Measurements from ENCODE around the gene ZNF236. TPM values are rescaled to one million over a fixed set of nuclear protein-coding genes. Genes with fewer than 3 reads are reported as not detected.

The ZNF236 gene
- polyA plus RNA-seq, 2 of the 4 experiments (the other 2 are of a cell fraction) = 2.6 to 7.8 TPM

DNA sequence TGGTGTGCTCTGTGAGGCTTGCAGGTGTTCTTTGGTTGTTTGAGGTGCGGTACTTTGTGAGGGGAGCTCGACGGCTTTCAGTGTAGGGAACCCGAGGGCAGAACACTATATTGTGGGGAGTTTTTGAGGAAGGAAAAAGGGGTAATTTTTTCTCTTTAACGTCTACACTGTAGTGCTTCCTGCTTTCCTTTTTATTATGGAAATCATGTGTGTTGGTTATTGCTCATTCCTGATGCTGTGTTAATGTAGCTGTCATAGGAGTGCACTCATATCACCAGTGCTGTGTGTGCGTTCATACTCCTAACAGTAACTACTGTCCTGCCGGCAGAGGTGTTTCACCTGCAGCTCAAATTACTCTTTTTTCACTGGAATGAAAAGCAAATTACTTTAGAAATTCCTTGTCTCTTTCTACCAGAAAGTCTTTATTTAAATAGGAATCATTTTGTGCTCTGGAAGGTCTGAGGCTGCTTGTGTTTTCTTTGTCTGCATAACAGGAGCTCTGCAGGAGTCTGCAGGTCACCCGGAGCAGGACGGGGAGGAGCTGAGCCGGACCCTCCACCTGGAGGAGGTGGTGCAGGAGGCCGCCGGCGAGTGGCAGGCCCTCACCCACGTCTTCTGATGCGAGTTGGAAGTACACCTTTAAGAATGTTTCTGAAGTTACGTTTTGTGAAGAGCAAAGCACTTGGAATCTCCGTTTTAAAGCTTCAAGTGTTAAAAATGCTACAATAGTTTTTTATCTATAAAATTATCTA lies 145.5 kb downstream of the ZNF236 start:
- Histone ChIP-seq H3K9me3 (no peaks in the 10 kb centered on the region), H3K4me3 (no peak overlapping the region), H3K4me1 (no peaks in the 10 kb centered on the region), H3K27ac (no peak overlapping the region), H3K4me2 (no peak overlapping the region)
- TF ChIP-seq KDM1A (IDR thresholded peaks at IDR 0.05; ENCODE audit: low read depth) (no peak), EHF (CRISPR knock-in tag; IDR thresholded peaks at IDR 0.05) (no peak), FOSB (CRISPR knock-in tag; IDR thresholded peaks at IDR 0.05) (no peak), PHF8 (IDR thresholded peaks at IDR 0.05; ENCODE audit: borderline replicate concordance, low read depth) (no peak), CEBPB (IDR thresholded peaks at IDR 0.05) (no peak), BHLHE40 (IDR thresholded peaks at IDR 0.05; ENCODE audit: low read depth, low read length) (no peak)
- TF ChIP-seq, protein P1, sequence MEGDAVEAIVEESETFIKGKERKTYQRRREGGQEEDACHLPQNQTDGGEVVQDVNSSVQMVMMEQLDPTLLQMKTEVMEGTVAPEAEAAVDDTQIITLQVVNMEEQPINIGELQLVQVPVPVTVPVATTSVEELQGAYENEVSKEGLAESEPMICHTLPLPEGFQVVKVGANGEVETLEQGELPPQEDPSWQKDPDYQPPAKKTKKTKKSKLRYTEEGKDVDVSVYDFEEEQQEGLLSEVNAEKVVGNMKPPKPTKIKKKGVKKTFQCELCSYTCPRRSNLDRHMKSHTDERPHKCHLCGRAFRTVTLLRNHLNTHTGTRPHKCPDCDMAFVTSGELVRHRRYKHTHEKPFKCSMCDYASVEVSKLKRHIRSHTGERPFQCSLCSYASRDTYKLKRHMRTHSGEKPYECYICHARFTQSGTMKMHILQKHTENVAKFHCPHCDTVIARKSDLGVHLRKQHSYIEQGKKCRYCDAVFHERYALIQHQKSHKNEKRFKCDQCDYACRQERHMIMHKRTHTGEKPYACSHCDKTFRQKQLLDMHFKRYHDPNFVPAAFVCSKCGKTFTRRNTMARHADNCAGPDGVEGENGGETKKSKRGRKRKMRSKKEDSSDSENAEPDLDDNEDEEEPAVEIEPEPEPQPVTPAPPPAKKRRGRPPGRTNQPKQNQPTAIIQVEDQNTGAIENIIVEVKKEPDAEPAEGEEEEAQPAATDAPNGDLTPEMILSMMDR (IDR thresholded peaks at IDR 0.05) = no peak
- TF ChIP-seq, protein P2, sequence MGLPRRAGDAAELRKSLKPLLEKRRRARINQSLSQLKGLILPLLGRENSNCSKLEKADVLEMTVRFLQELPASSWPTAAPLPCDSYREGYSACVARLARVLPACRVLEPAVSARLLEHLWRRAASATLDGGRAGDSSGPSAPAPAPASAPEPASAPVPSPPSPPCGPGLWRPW (IDR thresholded peaks at IDR 0.05) = no peak
- ChIA-PET POLR2A (no interaction called here), CTCF (interaction anchor here (0.9 to 2.2 kb wide), 3 partner anchors 15 to 244 kb away, joined by 4 to 7 read pairs (median 5); no protein-coding TSS in a partner anchor)
- 74% methylated on average over 17 of the region's 17 CpGs for WGBS (ENCODE audit: missing lambda C conversion rate)
- no peak for FAIRE-seq
- no peak for DNase-seq (ENCODE audit: low read depth in 1 of 2, low spot score in 1 of 2)
- no peak for ATAC-seq

DNA sequence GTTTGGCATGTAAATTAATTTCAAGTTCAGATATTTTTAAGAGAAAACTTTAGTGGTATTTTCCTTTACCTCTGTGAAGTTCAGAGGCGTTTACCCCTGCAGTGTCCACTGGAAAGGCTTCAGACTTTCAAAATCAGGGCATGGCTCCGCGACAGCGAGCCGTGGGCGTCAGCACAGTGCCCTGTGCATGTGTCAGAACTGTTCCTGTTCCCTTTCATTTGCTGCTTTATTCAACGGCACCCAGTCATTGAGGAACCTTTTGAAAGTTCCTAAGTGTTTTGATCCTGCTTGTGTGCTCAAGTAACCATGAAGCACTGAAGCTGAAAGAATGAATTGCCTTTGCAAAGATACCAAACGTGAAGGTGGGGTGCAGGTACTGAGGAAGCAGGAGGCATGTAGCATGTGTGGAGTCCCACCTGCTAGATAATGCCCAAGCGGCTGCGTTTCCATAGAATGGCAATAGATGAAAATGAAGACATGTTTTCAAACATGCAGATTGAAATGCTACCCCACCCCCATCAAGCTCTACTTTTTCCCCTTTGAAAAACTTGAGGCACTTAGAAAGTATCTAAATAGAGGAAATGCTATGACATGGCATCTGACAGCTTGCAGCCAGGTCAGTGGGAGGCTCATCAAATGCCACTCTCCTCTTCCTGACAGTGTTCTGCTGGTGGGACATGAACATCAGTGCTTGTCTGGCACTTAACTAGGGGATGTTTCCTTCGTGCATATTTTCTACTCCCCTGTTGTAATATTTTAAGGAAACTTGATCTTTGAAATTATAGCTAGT lies 148.6 kb downstream of the ZNF236 start:
- TF ChIP-seq RFX5 (IDR thresholded peaks at IDR 0.05) (no peak), RNF2 (IDR thresholded peaks at IDR 0.05; ENCODE audit: borderline replicate concordance, low read depth) (no peak), CBX2 (IDR thresholded peaks at IDR 0.05; ENCODE audit: borderline replicate concordance, low read depth) (no peak), SREBF2 (IDR thresholded peaks at IDR 0.05) (no peak), PHF8 (IDR thresholded peaks at IDR 0.05; ENCODE audit: borderline replicate concordance, low read depth) (no peak), JUNB (IDR thresholded peaks at IDR 0.05) (no peak)
- TF ChIP-seq, protein P3, sequence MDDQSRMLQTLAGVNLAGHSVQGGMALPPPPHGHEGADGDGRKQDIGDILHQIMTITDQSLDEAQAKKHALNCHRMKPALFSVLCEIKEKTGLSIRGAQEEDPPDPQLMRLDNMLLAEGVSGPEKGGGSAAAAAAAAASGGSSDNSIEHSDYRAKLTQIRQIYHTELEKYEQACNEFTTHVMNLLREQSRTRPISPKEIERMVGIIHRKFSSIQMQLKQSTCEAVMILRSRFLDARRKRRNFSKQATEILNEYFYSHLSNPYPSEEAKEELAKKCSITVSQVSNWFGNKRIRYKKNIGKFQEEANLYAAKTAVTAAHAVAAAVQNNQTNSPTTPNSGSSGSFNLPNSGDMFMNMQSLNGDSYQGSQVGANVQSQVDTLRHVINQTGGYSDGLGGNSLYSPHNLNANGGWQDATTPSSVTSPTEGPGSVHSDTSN (IDR thresholded peaks at IDR 0.05) = no peak
- TF ChIP-seq, protein P4, sequence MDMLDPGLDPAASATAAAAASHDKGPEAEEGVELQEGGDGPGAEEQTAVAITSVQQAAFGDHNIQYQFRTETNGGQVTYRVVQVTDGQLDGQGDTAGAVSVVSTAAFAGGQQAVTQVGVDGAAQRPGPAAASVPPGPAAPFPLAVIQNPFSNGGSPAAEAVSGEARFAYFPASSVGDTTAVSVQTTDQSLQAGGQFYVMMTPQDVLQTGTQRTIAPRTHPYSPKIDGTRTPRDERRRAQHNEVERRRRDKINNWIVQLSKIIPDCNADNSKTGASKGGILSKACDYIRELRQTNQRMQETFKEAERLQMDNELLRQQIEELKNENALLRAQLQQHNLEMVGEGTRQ (IDR thresholded peaks at IDR 0.05) = no peak
- FAIRE-seq (no peak), ATAC-seq (no peak), DNase-seq (ENCODE audit: low read depth in 1 of 2, low spot score in 1 of 2) (no peak)
- Histone ChIP-seq H3K27ac (no peak overlapping the region), H3K4me1 (no peaks in the 10 kb centered on the region), H3K9me3 (no peaks in the 10 kb centered on the region), H3K4me2 (no peak overlapping the region), H3K4me3 (no peak overlapping the region)
- ChIA-PET POLR2A (no interaction called here), CTCF (interaction anchor here (1.2 kb wide), 1 partner anchor 168 kb away, joined by 4 read pairs; no protein-coding TSS in a partner anchor)
- 89% methylated on average over 11 of the region's 11 CpGs for WGBS (ENCODE audit: missing lambda C conversion rate)

DNA sequence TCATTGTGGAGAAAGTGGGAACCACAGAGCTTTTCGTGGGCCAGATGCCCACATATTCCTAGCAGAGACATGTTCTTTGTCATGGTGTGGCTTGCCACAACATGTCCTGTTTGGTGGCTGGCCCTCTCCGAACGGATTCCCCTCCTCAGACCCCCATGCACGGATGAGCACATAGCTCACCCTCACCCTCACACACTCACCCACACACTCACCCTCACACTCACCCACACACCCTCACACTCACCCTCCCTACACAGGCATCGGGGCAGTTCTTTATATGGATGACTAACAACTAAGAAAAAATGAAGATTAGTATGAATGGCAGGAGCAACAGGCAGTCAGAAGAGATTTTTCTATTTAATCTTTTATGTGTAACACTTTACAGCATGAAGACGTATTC lies 149.9 kb downstream of the ZNF236 start:
- Histone ChIP-seq H3K4me1 (no peaks in the 10 kb centered on the region), H3K27ac (no peak overlapping the region), H3K4me2 (no peak overlapping the region), H3K4me3 (no peak overlapping the region), H3K9me3 (no peaks in the 10 kb centered on the region)
- CTCF ChIA-PET = no interaction called here
- no peak for ATAC-seq
- POLR2A ChIA-PET = no interaction called here
- DNase-seq (ENCODE audit: low read depth in 1 of 2, low spot score in 1 of 2) = no peak
- FAIRE-seq = no peak
- 81% methylated on average over 6 of the region's 6 CpGs for WGBS (ENCODE audit: missing lambda C conversion rate)
- no peak for TF ChIP-seq PHF8 (IDR thresholded peaks at IDR 0.05; ENCODE audit: borderline replicate concordance, low read depth)
- no peak for TF ChIP-seq FOSB (CRISPR knock-in tag; IDR thresholded peaks at IDR 0.05)
- TF ChIP-seq GATA3 (IDR thresholded peaks at IDR 0.05; ENCODE audit: borderline replicate concordance) = no peak
- TF ChIP-seq, protein P5, sequence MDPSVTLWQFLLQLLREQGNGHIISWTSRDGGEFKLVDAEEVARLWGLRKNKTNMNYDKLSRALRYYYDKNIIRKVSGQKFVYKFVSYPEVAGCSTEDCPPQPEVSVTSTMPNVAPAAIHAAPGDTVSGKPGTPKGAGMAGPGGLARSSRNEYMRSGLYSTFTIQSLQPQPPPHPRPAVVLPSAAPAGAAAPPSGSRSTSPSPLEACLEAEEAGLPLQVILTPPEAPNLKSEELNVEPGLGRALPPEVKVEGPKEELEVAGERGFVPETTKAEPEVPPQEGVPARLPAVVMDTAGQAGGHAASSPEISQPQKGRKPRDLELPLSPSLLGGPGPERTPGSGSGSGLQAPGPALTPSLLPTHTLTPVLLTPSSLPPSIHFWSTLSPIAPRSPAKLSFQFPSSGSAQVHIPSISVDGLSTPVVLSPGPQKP (IDR thresholded peaks at IDR 0.05; ENCODE audit: low read depth, low read length) = no peak
- TF ChIP-seq, protein P6, sequence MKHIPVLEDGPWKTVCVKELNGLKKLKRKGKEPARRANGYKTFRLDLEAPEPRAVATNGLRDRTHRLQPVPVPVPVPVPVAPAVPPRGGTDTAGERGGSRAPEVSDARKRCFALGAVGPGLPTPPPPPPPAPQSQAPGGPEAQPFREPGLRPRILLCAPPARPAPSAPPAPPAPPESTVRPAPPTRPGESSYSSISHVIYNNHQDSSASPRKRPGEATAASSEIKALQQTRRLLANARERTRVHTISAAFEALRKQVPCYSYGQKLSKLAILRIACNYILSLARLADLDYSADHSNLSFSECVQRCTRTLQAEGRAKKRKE (CRISPR knock-in tag; IDR thresholded peaks at IDR 0.05; ENCODE audit: low read depth) = no peak
- no peak for TF ChIP-seq HDAC2 (IDR thresholded peaks at IDR 0.05)
- TF ChIP-seq FOXS1 (CRISPR knock-in tag; IDR thresholded peaks at IDR 0.05) = no peak
- no peak for TF ChIP-seq RAD21 (conservative IDR thresholded peaks at IDR 0.05 in 1 of 2, IDR thresholded peaks at IDR 0.05 in 1 of 2)
- TF ChIP-seq, protein P7, sequence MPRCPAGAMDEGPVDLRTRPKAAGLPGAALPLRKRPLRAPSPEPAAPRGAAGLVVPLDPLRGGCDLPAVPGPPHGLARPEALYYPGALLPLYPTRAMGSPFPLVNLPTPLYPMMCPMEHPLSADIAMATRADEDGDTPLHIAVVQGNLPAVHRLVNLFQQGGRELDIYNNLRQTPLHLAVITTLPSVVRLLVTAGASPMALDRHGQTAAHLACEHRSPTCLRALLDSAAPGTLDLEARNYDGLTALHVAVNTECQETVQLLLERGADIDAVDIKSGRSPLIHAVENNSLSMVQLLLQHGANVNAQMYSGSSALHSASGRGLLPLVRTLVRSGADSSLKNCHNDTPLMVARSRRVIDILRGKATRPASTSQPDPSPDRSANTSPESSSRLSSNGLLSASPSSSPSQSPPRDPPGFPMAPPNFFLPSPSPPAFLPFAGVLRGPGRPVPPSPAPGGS (IDR thresholded peaks at IDR 0.05) = no peak
- TF ChIP-seq TP53 (CRISPR knock-in tag; IDR thresholded peaks at IDR 0.05) = no peak
- no peak for TF ChIP-seq CHD4 (IDR thresholded peaks at IDR 0.05; ENCODE audit: borderline replicate concordance)
- TF ChIP-seq EHMT2 (IDR thresholded peaks at IDR 0.05; ENCODE audit: low read depth) = no peak

Measured in A549 (cell line).